CD8-positive, alpha-beta memory T cell (primary cell): ENCODE measurements around the gene TEX36. TPM values are rescaled to one million over a fixed set of nuclear protein-coding genes. Genes with fewer than 3 reads are reported as not detected.

Experiments used
- CTCF ChIA-PET: fragments of 350-600 bp; sonication (Branson Sonifier 250); formaldehyde crosslinking; loops from one replicate; lab custom pipeline; 2021; ENCODE audit warnings: antibody characterized with exemption; lab: Charles Lee
- POLR2A ChIA-PET: fragments of 350-600 bp; sonication (Branson Sonifier 250); formaldehyde crosslinking; loops from one replicate; lab custom pipeline; 2021; ENCODE audit warnings: antibody characterized with exemption; lab: Charles Lee
- DNase-seq, 5 donors: peaks; one replicate each; pipeline versions ENCODE4 v3.0.0 to v3.0.0-alpha.2; 2020 to 2022; ENCODE audit warnings: mixed read lengths in 1 of 5
- H3K27ac ChIP-seq: one replicate; pipeline ENCODE4 v1.7.0; 2013; ENCODE audit warnings: low read depth, mild to moderate bottlenecking, low read length, moderate library complexity
- H3K27me3 ChIP-seq: 2 replicates; pipeline ENCODE4 v1.7.0; 2013; ENCODE audit warnings: low read length, mild to moderate bottlenecking; ENCODE audit not compliant: insufficient read depth, poor library complexity, severe bottlenecking
- H3K36me3 ChIP-seq: 2 replicates; pipeline ENCODE4 v1.7.0; 2013; ENCODE audit warnings: mild to moderate bottlenecking, low read length, moderate library complexity; ENCODE audit not compliant: insufficient read depth
- H3K4me1 ChIP-seq: 2 replicates; pipeline ENCODE4 v1.7.0; 2013; ENCODE audit warnings: mild to moderate bottlenecking, low read length, moderate library complexity; ENCODE audit not compliant: insufficient read depth
- H3K4me3 ChIP-seq: 2 replicates; pipeline ENCODE4 v1.7.0; 2013; ENCODE audit warnings: mild to moderate bottlenecking, low read length
- H3K9me3 ChIP-seq: 2 replicates; pipeline ENCODE4 v1.7.0; 2013; ENCODE audit warnings: mild to moderate bottlenecking, low read length
- H3K27ac Mint-ChIP-seq, 8 donors: one replicate each; pipeline ENCODE4 v1.8.0; 2020 to 2021; ENCODE audit warnings: mixed read lengths in 8 of 8, mild to moderate bottlenecking in 6 of 8, inconsistent platforms in 3 of 8, moderate library complexity in 3 of 8
- H3K27me3 Mint-ChIP-seq, 2 donors: one replicate each; pipeline ENCODE4 v1.8.0; 2020 to 2021; ENCODE audit warnings: mixed read lengths in 2 of 2, mild to moderate bottlenecking in 1 of 2, moderate library complexity in 1 of 2
- H3K36me3 Mint-ChIP-seq, 3 donors: one replicate each; pipeline ENCODE4 v1.8.0; 2020 to 2021; ENCODE audit warnings: mixed read lengths in 3 of 3, inconsistent platforms in 1 of 3, mild to moderate bottlenecking in 1 of 3
- H3K4me1 Mint-ChIP-seq, 3 donors: one replicate each; pipeline ENCODE4 v1.8.0; 2020 to 2021; ENCODE audit warnings: mixed read lengths in 3 of 3, inconsistent platforms in 1 of 3, mild to moderate bottlenecking in 1 of 3
- H3K4me3 Mint-ChIP-seq, 7 donors: one replicate each; pipeline ENCODE4 v1.8.0; 2020 to 2021; ENCODE audit warnings: mixed read lengths in 7 of 7, mild to moderate bottlenecking in 6 of 7, moderate library complexity in 4 of 7, inconsistent platforms in 2 of 7
- H3K9me3 Mint-ChIP-seq, 5 donors: one replicate each; pipeline ENCODE4 v1.8.0; 2020 to 2022; ENCODE audit warnings: mixed read lengths in 5 of 5, mild to moderate bottlenecking in 3 of 5, moderate library complexity in 2 of 5, inconsistent platforms in 1 of 5
- polyA plus RNA-seq: library from polyadenylated mRNA; unstranded; fragments of 300-500 nt; fragmentation: Illumina TruSeq; gene quantifications from one replicate; pipeline ENCODE4 v1.2.3, GENCODE V29; 2021
- total RNA-seq, 2 experiments: library from RNA; stranded (reverse); gene quantifications; one replicate each; pipeline ENCODE4 v1.2.3, GENCODE V29; 2021

The TEX36 gene
- not detected for total RNA-seq
- not detected for polyA plus RNA-seq

- DNase-seq, result no peak
- Mint-ChIP-seq H3K27me3 (peaks cover 12 to 41% of the 10 kb centered on the region in 2 donors), H3K36me3 (peaks cover 0 to 5% (median 0%) of the 10 kb centered on the region in 3 donors), H3K4me3 (no peak within 1 kb of the TSS), H3K9me3 (peaks cover 3 to 11% (median 5%) of the 10 kb centered on the region in 5 donors), H3K27ac (no peak within 1 kb of the TSS), H3K4me1 (no peaks in the 10 kb centered on the region)
- Histone ChIP-seq H3K4me3 (no peak within 1 kb of the TSS), H3K36me3 (no peaks in the 10 kb centered on the region), H3K9me3 (no peaks in the 10 kb centered on the region), H3K27me3 (no peaks in the 10 kb centered on the region), H3K27ac (no peak within 1 kb of the TSS), H3K4me1 (no peaks in the 10 kb centered on the region)
- ChIA-PET POLR2A (no interaction called here), CTCF (no interaction called here)
Observed at GRCh38 chr10:125683063-125683462, at the start of gene TEX36. TEX36 (minus strand) TSS chr10:125683163; CDS start chr10:125682989, 174 bp downstream.

GRCh38 chr10:125727436-125727835 is 44.5 kb upstream of the TEX36 start:
- DNase-seq, result no peak
- no peaks in the 10 kb centered on the region for H3K27me3 ChIP-seq
- no peak overlapping the region for H3K27ac Mint-ChIP-seq
- no peaks in the 10 kb centered on the region for H3K27me3 Mint-ChIP-seq
- peaks cover 80% of the 10 kb centered on the region for H3K36me3 ChIP-seq
- peaks cover 13 to 23% (median 16%) of the 10 kb centered on the region in 3 donors for H3K4me1 Mint-ChIP-seq
- H3K9me3 Mint-ChIP-seq, result no peaks in the 10 kb centered on the region
- no peak overlapping the region for H3K4me3 ChIP-seq
- no peak overlapping the region for H3K4me3 Mint-ChIP-seq
- H3K36me3 Mint-ChIP-seq, result peaks cover 8 to 91% (median 30%) of the 10 kb centered on the region in 3 donors
- CTCF ChIA-PET, result no interaction called here
- H3K4me1 ChIP-seq, result no peaks in the 10 kb centered on the region
- H3K27ac ChIP-seq, result no peak overlapping the region
- H3K9me3 ChIP-seq, result no peaks in the 10 kb centered on the region
- POLR2A ChIA-PET, result no interaction called here

GRCh38 chr10:125726914-125727313 is 44.0 kb upstream of the TEX36 start:
- Histone ChIP-seq H3K27me3 (no peaks in the 10 kb centered on the region), H3K4me1 (peaks cover 3% of the 10 kb centered on the region), H3K9me3 (no peaks in the 10 kb centered on the region), H3K27ac (no peak overlapping the region), H3K36me3 (peaks cover 80% of the 10 kb centered on the region), H3K4me3 (no peak overlapping the region)
- Mint-ChIP-seq H3K4me1 (peaks cover 13 to 28% (median 17%) of the 10 kb centered on the region in 3 donors), H3K27ac (no peak overlapping the region), H3K4me3 (no peak overlapping the region), H3K27me3 (no peaks in the 10 kb centered on the region), H3K36me3 (peaks cover 4 to 91% (median 29%) of the 10 kb centered on the region in 3 donors), H3K9me3 (no peaks in the 10 kb centered on the region)
- CTCF ChIA-PET, result no interaction called here
- DNase-seq, result no peak
- POLR2A ChIA-PET, result no interaction called here

- POLR2A ChIA-PET, result no interaction called here
- Histone ChIP-seq H3K4me3 (no peak overlapping the region), H3K4me1 (peaks cover 22% of the 10 kb centered on the region), H3K27ac (no peak overlapping the region), H3K9me3 (no peaks in the 10 kb centered on the region), H3K36me3 (peaks cover 50% of the 10 kb centered on the region), H3K27me3 (no peaks in the 10 kb centered on the region)
- peaks cover 4 to 82% (median 22%) of the 10 kb centered on the region in 3 donors for H3K36me3 Mint-ChIP-seq
- peaks cover 38 to 54% (median 42%) of the 10 kb centered on the region in 3 donors for H3K4me1 Mint-ChIP-seq
- DNase-seq, result no peak
- no peaks in the 10 kb centered on the region for H3K27me3 Mint-ChIP-seq
- no peaks in the 10 kb centered on the region for H3K9me3 Mint-ChIP-seq
- CTCF ChIA-PET, result no interaction called here
- H3K27ac Mint-ChIP-seq, result peak overlapping the region in 4 of 8 donors; percentile 3 to 39 (median 20)
- peak overlapping the region in 2 of 7 donors; percentile 22 to 51 for H3K4me3 Mint-ChIP-seq
Observed at GRCh38 chr10:125722811-125723210, 39.8 kb upstream of the TEX36 start.

GRCh38 chr10:125721035-125721434 is 38.1 kb upstream of the TEX36 start:
- H3K27me3 ChIP-seq, result no peaks in the 10 kb centered on the region
- POLR2A ChIA-PET, result interaction anchor here (1.2 kb wide), 1 partner anchor 10 kb away, joined by 4 read pairs; no protein-coding TSS in a partner anchor
- H3K36me3 Mint-ChIP-seq, result peaks cover 4 to 65% (median 14%) of the 10 kb centered on the region in 3 donors
- H3K4me1 ChIP-seq, result peaks cover 22% of the 10 kb centered on the region
- CTCF ChIA-PET, result no interaction called here
- peaks cover 33% of the 10 kb centered on the region for H3K36me3 ChIP-seq
- H3K27ac Mint-ChIP-seq, result peak overlapping the region in 7 of 8 donors; percentile 23 to 82 (median 63)
- H3K27ac ChIP-seq, result no peak overlapping the region
- H3K9me3 ChIP-seq, result no peaks in the 10 kb centered on the region
- no peaks in the 10 kb centered on the region for H3K27me3 Mint-ChIP-seq
- no peaks in the 10 kb centered on the region for H3K9me3 Mint-ChIP-seq
- H3K4me3 Mint-ChIP-seq, result peak overlapping the region; percentile 60 to 99 (median 78)
- H3K4me3 ChIP-seq, result no peak overlapping the region
- no peak for DNase-seq
- peaks cover 36 to 49% (median 42%) of the 10 kb centered on the region in 3 donors for H3K4me1 Mint-ChIP-seq

GRCh38 chr10:125720002-125720382 is 37.0 kb upstream of the TEX36 start:
- H3K36me3 ChIP-seq, result peaks cover 25% of the 10 kb centered on the region
- H3K27me3 ChIP-seq, result no peaks in the 10 kb centered on the region
- H3K27ac ChIP-seq, result peak overlapping the region; percentile 93
- peak overlapping the region; percentile 96 for H3K4me3 ChIP-seq
- H3K4me1 ChIP-seq, result peaks cover 22% of the 10 kb centered on the region
- peaks cover 0 to 56% (median 7%) of the 10 kb centered on the region in 3 donors for H3K36me3 Mint-ChIP-seq
- peak overlapping the region; percentile 95 to 99 (median 98) for H3K4me3 Mint-ChIP-seq
- ChIA-PET CTCF (interaction anchor here (0.9 kb wide), 1 partner anchor 103 kb away, joined by 3 read pairs; the partner anchor contains the start of genes BCCIP and UROS), POLR2A (interaction anchor here (1.2 kb wide), 2 partner anchors 11 to 103 kb away, joined by 4 to 9 read pairs; partner anchors contain the start of genes BCCIP and UROS)
- peaks cover 36 to 49% (median 42%) of the 10 kb centered on the region in 3 donors for H3K4me1 Mint-ChIP-seq
- H3K9me3 Mint-ChIP-seq, result peaks cover 0 to 3% (median 0%) of the 10 kb centered on the region in 5 donors
- no peaks in the 10 kb centered on the region for H3K27me3 Mint-ChIP-seq
- no peaks in the 10 kb centered on the region for H3K9me3 ChIP-seq
- no peak for DNase-seq
- H3K27ac Mint-ChIP-seq, result peak overlapping the region; percentile 95 to 99 (median 98)

- H3K36me3 Mint-ChIP-seq, result peaks cover 0 to 50% (median 5%) of the 10 kb centered on the region in 3 donors
- peak within 1 kb of the TSS; percentile 95 to 99 (median 98) for H3K4me3 Mint-ChIP-seq
Observed at GRCh38 chr10:125719173-125720001, 36.4 kb upstream of the TEX36 start, which contains the start of gene EDRF1. EDRF1 (plus strand) TSS chr10:125719709; CDS start chr10:125719808, 99 bp downstream.

More at GRCh38 chr10:125719173-125720001, 36.4 kb upstream of the TEX36 start, which contains the start of gene EDRF1:
- Mint-ChIP-seq H3K9me3 (peaks cover 0 to 5% (median 0%) of the 10 kb centered on the region in 5 donors), H3K27ac (peak within 1 kb of the TSS; percentile 95 to 99 (median 98)), H3K4me1 (peaks cover 36 to 49% (median 42%) of the 10 kb centered on the region in 3 donors), H3K27me3 (no peaks in the 10 kb centered on the region)
- POLR2A ChIA-PET, result interaction anchor here (0.9 to 1.2 kb wide), 2 partner anchors 70 to 103 kb away, joined by 4 to 9 read pairs; partner anchors contain the start of genes BCCIP and UROS
- H3K27ac ChIP-seq, result peak within 1 kb of the TSS; percentile 93
- DNase-seq, result peak; percentile 99 to 100 (median 100)
- CTCF ChIA-PET, result interaction anchor here (0.9 kb wide), 1 partner anchor 104 kb away, joined by 3 read pairs; the partner anchor contains the start of genes BCCIP and UROS
- H3K4me1 ChIP-seq, result peaks cover 22% of the 10 kb centered on the region
- H3K4me3 ChIP-seq, result peak within 1 kb of the TSS; percentile 96
- no peaks in the 10 kb centered on the region for H3K27me3 ChIP-seq
- H3K36me3 ChIP-seq, result peaks cover 19% of the 10 kb centered on the region
- H3K9me3 ChIP-seq, result no peaks in the 10 kb centered on the region
